ENCODE data around the gene GSG1L.

GRCh38 chr16:27894386-27894785 lies 169.1 kb downstream of the GSG1L start:
- TF ChIP-seq GATA1 (IDR thresholded peaks at IDR 0.05; ENCODE audit: low read depth, low read length) (no peak), POLR2A (IDR thresholded peaks at IDR 0.05; ENCODE audit: low read length) (no peak)

Data from erythroblast (primary cell).